Measurements from ENCODE around the gene DTX3.

DNA sequence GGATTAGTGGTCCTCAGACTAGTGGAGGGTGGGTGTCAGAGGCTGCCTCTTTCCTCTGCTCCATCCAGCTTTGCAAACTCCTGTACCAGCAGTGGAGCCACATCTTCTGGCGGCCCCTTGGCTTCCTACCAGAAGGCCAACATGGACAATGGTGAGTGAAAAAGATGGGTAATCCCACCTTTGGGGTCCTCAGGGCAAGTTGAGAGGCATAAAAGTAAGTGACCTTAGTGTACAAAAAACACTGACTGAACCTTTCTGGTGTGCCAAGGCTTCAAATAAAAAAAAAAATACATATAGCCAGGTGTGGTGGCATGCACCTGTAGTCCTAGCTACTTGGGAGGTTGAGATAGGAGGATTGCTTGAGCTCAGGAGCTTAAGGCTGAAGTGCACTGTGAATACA lies 22.8 kb upstream of the DTX3 start:
- TF ChIP-seq, protein P1, sequence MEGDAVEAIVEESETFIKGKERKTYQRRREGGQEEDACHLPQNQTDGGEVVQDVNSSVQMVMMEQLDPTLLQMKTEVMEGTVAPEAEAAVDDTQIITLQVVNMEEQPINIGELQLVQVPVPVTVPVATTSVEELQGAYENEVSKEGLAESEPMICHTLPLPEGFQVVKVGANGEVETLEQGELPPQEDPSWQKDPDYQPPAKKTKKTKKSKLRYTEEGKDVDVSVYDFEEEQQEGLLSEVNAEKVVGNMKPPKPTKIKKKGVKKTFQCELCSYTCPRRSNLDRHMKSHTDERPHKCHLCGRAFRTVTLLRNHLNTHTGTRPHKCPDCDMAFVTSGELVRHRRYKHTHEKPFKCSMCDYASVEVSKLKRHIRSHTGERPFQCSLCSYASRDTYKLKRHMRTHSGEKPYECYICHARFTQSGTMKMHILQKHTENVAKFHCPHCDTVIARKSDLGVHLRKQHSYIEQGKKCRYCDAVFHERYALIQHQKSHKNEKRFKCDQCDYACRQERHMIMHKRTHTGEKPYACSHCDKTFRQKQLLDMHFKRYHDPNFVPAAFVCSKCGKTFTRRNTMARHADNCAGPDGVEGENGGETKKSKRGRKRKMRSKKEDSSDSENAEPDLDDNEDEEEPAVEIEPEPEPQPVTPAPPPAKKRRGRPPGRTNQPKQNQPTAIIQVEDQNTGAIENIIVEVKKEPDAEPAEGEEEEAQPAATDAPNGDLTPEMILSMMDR (IDR thresholded peaks at IDR 0.05), result no peak
- TF ChIP-seq POLR2A (IDR thresholded peaks at IDR 0.05), result no peak

Data from adrenal gland (tissue), 5 donors.